22Rv1 (cell line): Measurements from ENCODE around the gene ANGPTL1.

ENCODE experiments used
- CTCF ChIP-seq: fragments of 450-650 bp; IDR thresholded peaks from 2 replicates; pipeline ENCODE4 v1.5.1; 2017; ENCODE audit warnings: mild to moderate bottlenecking
- ZFX ChIP-seq: fragments of 450-650 bp; IDR thresholded peaks from 2 replicates; pipeline ENCODE4 v1.6.1; 2017; ENCODE audit warnings: antibody characterized with exemption, borderline replicate concordance

GRCh38 chr1:178862864-178863263 is 8.0 kb downstream of the ANGPTL1 start:
- no peak for TF ChIP-seq CTCF
- TF ChIP-seq ZFX: no peak
